ENCODE data around the gene RPL13. TPM values are rescaled to one million over a fixed set of nuclear protein-coding genes. Genes with fewer than 3 reads are reported as not detected.
A peak's percentile ranks its signal among the peaks of the same experiment; 100 is the strongest.
"Not testable (repeated sequence)": the region's sequence is repeated elsewhere in the genome, so short reads cannot be mapped to it uniquely, and the experiment has no call there.

The RPL13 gene
- total RNA-seq, 1 donor from 2014 or later, result 886 TPM

GRCh38 chr16:89561884-89562599, 1.6 kb downstream of the RPL13 start:
- ATAC-seq (no peak), DNase-seq (ENCODE audit: low spot score) (no peak)

- ATAC-seq (no peak), DNase-seq (ENCODE audit: low spot score) (no peak)
These were observed 2.5 kb downstream of the RPL13 start for GRCh38 chr16:89562939-89563338.

GRCh38 chr16:89563639-89564392, 3.3 kb downstream of the RPL13 start:
- DNase-seq (ENCODE audit: low spot score), result no peak
- no peak for ATAC-seq

GRCh38 chr16:89564476-89565255, 4.2 kb downstream of the RPL13 start:
- DNase-seq (ENCODE audit: low spot score) (no peak), ATAC-seq (no peak)

- ATAC-seq (peak; percentile 6), DNase-seq (ENCODE audit: low spot score) (no peak)
These were observed 4.7 kb downstream of the RPL13 start for GRCh38 chr16:89565256-89565505.

- DNase-seq (ENCODE audit: low spot score) (peak; percentile 62), ATAC-seq (peak; percentile 67)
These were observed 5.3 kb downstream of the RPL13 start for GRCh38 chr16:89565506-89566372.

GRCh38 chr16:89567656-89568594, 7.4 kb downstream of the RPL13 start:
- ATAC-seq (no peak), DNase-seq (ENCODE audit: low spot score) (no peak)

- ATAC-seq (no peak), DNase-seq (ENCODE audit: low spot score) (no peak)
These were observed 9.2 kb downstream of the RPL13 start for GRCh38 chr16:89569506-89570341.

GRCh38 chr16:89570342-89570923, 10.0 kb downstream of the RPL13 start:
- no peak for DNase-seq (ENCODE audit: low spot score)
- ATAC-seq, result no peak

- ATAC-seq; DNase-seq (ENCODE audit: low spot score): not testable (repeated sequence)
These were observed 10.6 kb downstream of the RPL13 start for GRCh38 chr16:89570983-89571598.

- DNase-seq (ENCODE audit: low spot score) (no peak), ATAC-seq (no peak)
These were observed 11.2 kb downstream of the RPL13 start for GRCh38 chr16:89571636-89572035.

- DNase-seq (ENCODE audit: low spot score), result no peak
- no peak for ATAC-seq
These were observed 11.6 kb downstream of the RPL13 start for GRCh38 chr16:89572073-89572484.

- peak; percentile 68 for ATAC-seq
These were observed 12.2 kb downstream of the RPL13 start for GRCh38 chr16:89572485-89573205.

GRCh38 chr16:89573826-89574680, 13.6 kb downstream of the RPL13 start:
- no peak for ATAC-seq
- DNase-seq (ENCODE audit: low spot score), result no peak

More at GRCh38 chr16:89572485-89573205, 12.2 kb downstream of the RPL13 start:
- DNase-seq (ENCODE audit: low spot score), result no peak

GRCh38 chr16:89574681-89575246, 14.3 kb downstream of the RPL13 start:
- DNase-seq (ENCODE audit: low spot score), result no peak
- peak; percentile 20 for ATAC-seq
